NCI-H2107 treated with DMSO at 0.1 percent for 48 hours (cell line): ENCODE results near the gene TBX3.

ENCODE experiments used
- DNase-seq: peaks from one replicate; lab custom pipeline; 2025; ENCODE audit not compliant: unreplicated experiment; lab: John Stamatoyannopoulos, UW

TBX3 gene

DNA sequence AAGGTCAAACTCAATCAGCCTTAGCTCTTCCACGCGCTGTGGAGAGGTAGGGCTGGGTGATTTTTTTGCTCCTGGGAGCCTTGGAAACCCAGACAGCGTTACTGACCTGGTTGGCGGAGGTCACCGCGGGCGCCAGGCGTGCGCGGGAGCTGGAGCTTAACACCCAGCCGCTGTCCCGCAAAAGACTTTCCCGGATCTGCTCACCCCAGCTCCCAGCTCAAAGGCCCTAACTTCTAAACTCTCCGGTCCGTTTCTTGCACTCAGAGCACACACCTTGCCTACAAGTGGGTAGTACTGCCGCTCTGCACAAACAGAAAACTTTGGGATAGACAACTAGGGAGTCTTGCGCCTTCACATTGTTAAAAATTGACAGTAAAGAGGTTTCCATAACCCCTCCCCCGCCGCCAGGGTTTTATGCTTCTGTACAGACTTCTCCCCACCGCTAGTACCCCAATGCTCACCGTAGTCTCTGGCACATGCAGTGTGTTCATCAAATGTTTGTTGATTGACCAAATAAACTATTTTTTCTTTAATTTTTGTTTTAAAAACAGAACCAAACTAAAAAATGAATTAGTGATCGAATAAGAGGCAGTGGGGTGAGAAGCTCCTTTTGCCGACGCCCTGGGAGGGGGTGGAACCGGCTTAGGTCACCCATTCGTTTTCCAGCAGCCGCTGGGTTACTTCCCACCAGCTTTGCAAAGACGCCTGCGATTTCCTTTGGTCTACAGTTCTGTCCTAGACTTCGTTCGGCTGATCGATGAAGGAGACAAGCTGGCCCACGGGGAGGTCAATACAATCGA is 12.7 kb upstream of the TBX3 start:
- DNase-seq, result no peak

DNA sequence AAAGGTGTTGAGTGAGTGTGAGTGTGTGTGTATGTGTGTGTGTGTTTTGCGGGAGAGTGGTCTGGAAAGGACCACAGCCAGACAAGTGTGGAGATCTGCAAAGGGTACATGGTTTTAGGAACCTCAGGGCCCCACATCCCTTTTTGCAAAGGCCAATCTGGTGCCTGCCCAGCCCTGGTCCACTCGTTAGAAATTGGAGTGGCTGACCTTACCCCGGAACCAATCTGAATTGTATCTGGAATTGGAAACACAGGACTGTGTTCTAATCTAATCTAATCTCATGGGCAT is 11.3 kb upstream of the TBX3 start:
- no peak for DNase-seq

DNA sequence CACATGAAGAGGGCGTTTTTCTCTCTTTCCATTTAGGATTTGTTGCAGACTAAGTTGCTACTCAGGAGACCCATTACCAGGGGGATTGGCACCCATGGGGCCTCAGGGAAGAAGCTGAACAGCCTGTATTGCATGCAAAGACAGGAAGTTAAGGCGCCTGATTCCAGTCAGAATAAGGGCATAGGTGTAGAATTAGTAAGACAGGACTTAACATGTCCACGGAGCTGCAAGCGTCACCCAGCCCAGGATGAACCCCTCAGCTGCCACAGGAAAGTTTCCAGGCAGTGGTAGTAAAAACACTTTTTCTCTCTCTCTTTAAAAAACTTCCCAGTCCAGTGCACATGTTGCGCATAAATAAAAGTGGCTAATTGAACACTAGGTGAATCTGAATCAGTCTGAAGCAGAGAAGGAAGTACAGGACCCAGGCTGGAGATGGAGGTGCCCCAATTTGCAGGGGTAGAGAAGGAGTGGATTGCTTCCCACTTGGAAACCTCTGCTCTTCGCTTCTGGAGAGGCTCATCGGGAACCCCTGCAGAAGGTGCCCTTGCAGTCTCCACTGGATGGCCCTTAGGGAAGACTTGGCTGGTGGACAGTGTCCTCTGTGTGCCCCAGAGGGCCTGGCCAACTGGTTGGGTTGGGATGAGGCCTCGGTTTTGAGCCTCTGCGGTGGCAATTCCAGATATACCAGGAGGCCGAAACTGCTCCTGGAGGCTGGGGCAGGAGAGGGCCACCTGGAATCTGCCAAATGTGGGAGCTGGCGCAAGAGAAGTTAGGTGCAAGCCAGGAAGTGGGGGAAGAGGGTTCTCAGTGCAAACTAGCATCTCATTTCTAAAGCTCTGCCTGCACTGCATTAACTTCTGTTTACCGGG is 10.7 kb upstream of the TBX3 start:
- no peak for DNase-seq

DNA sequence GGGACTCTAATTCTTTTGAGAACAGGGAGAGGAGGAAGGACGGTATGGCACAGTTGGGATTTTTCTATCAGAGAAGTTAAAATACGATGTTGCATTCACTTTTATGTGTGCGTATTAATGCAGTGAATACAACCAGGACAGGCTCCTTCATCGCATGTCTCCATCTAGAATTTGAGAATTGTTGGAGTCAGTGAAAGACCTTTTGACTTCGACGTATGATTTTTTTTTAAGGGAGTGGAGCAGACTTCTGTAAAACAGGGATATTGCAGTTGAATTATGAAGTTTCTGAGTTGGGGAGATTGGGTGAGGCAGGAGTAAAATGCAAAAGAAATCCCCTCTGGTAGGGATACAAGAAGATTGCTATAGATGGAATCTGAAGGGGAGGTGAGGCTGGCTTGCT is 9.6 kb upstream of the TBX3 start:
- DNase-seq, result no peak

DNA sequence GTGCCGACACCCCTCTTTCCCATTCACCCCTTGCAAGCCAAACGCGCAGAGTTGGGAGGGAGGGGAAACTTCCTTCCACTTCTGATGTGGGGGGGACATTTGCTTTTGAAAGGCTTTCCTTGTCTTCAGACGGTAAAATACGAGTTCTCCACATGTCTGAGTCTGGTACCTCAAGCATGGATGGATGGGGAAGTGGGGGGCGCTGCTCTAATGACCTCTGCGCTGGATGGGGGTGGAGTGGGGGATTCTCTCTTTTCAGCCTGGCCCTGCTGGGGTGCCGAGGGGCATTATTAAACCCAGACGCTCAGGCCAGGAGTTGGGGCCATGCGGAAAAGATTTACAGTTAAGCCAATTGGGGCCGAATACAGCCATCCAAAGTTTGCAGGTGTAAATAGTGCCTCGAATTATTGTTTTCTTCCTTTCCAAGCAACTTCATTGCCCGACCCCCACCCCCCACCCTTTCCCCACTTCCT is 9.1 kb upstream of the TBX3 start:
- no peak for DNase-seq

DNA sequence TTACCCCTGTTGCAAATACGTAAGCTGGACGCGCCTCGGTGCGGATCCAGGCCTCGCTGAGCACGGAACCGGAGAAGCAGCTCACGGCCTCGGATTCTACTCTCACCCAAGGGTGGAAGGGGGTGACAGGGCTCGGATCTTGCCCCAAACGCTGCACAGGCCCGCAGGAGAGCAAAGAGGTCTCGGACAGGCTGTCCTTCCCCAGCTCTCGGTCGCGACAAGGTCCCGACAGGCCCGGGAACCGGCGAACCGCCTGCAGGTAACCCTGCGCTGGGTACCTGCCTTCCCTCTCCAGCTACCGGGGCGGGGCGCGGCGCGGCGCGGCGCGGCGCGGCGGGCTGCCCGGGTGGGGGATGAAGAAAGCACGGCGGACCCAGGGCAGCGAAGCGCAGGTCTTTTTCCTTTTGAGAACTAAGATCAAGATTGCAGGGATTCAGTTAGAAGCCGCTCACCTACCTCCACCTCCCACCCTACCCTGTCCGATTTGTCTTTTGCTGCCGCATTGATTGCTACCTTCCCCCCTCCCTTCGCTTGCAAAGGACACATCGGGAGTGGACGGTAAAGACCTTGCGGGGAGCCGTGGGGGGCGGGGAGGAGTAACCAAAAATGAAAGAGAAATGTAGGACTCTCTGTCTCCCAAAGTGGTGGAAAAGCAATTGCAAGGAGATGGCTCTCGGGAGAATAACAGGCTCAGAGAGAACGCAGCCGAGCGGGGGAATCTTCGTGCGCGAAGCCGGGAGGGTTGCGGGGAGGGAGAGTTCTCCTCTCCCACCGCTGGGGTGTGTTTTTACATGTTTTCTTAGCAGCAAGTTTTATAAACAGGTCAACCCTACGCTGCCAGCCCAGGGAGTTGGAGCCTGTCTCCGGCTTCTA is 8.4 kb upstream of the TBX3 start:
- DNase-seq, result no peak

DNA sequence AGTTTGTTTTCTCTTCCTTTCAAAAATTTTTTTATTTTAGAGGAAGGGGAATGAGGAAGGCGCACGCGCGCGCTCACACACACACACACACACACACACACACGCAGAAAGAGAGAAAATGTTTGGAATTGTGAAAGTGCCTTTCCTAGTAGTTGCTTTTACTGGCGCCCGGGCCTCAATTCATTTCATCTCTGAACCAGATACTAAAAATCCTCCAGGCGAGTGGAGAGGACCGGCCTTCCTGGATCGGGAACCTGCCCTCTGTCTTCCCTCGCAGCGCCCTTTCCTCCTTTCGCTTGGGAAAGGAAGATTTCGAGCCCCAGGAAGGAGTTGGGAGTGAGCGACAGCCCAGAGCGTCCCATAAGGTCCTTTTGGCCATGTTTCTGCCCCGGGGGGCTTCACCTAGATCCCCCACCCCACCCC is 7.8 kb upstream of the TBX3 start:
- no peak for DNase-seq

DNA sequence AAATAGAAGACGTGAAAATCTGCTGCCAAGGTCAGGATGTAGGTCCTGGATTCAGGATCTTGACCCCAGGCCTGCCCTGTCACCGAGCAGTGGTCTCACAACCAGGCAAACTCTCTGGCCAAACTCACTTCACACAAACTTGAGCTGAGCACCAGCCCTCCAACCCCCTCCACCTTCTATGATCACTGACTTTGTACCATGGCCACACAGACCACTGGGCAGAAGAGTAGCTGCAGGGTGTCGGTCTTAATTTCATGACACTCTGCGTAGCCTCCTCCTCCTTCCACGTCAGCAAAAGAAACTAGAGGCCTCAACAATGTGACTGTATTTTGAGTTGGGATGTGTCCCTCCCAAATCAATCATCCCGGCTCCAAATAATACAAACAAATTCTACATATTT is 7.2 kb upstream of the TBX3 start:
- DNase-seq, result no peak

DNA sequence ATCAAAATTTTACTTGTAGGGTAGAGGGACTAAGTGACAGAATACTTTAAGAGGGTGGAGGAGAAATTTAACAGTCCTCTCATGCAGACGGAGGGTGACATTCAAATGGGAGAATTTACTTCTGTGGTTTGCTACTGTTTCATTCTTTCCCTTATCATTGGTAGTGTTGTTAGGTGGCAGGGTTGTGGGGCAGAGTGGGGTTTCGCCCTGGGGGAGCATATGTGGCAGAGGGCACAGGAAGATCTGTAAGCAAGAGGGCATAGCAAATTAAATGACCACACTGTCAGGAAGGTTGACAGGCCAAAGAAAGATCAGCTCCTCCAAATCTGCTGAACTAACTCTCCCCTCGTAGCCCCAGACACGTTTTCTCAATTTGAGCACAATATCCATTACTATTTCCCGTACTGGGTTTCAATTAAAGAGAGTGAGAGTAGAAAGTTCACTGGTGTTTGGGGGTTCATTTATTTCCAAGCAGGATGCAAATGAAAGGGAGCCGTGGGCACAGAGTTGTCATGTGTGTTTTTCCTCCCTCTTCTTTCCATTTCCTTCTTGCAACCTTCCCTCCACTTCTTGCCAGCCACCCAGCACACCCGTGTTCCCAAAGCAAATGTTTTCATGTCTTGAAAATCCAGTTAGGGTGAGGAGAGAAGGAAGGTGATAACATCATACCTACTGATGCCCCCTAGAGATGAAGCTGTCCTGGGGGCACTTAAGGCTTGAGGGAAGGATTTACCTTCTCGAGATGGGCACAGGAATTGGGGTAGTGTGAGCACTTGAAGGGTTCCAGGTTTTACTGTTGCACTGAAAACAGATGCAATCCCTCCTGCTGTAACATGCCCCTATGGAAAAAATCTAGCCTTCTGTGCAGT is 6.5 kb upstream of the TBX3 start:
- no peak for DNase-seq

DNA sequence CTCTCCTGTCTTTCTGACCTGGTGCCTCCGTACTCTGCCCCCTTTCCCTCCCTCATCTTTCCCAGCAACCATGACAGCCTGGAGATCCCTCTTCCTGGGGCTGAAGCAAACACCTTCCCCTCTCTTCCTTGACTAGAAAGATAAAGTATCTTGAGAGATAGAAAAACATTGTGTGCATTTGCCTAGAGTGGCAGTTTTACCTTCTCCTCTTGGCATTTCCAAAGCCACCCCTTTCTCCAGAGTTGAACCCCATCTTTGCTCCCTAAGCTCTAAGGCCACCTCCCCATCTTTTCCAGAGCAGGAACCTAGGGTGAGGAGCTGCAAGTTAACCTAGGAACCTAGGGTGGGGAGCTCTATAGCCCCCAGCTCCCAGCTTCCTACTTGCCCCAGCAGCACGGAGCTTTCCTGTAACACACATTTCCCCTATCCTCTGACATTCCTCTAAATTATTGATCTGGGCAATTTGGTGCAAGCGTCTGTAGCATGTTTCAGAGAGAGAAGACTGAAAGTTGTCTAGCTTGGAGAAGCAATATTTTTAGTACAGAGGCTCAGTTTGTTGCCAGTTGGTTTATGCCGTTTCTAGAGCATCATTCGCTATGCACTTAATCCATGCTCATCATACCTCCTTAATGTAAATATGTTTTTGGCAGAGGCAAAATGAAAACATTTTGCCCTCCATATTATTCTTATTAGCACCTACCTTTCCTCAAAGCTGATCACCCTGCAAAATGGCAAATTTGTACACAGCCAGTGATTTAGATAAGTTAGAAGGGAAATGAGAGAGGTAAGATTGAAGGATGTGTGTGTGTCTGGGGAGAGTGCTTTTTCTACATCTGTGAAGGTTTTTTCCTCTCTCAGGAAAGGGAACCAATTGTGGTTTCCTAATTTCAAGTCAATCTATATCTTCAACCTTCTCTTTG is 5.4 kb upstream of the TBX3 start:
- no peak for DNase-seq

DNA sequence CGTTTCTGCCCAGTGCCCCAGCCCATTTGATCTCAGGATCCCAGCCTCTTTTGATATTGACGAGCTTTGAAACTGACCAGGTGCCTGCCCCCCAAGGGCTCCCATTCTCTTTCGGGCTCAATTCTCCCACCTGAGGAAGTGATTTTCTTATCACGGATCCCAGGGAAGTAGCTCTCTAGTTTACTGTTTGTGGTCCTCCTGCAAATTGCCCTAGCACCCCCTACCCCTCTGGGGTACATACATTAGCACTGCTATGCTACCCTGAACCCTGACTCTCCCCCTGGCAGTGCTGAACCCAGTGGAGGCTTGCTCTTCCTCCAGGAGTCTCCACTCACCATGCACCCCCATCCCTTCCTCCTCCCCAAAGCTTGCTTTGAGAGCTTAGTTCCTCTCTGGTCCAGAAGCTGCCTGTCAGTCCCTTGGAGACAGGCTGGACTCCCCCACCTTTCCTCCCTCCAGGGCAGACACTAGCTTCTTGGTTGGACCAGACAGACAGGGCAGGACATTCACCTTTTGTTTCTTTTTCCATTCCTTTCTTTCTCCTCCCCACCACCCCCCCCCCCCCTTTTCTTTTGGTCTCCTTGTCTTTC is 4.4 kb upstream of the TBX3 start:
- no peak for DNase-seq

DNA sequence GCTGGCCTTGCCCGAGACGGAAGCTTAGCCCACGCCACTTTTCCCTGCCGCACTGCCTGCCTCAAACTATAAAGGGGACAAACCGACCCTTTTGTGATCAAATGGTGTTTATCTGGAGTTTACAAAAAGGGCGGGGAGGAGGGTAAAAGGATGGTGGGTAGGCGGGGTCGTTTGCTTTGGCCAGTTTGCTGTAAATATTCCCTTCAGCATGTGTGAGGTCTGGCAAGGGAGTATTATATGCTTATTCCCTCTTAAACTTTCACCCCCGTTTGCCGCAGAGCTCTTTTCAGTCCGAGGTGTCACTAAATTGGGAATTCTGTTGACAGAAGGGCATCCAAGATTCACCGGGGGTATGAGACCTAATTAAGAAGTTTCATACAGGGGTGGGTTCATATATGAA is 3.8 kb upstream of the TBX3 start:
- no peak for DNase-seq

DNA sequence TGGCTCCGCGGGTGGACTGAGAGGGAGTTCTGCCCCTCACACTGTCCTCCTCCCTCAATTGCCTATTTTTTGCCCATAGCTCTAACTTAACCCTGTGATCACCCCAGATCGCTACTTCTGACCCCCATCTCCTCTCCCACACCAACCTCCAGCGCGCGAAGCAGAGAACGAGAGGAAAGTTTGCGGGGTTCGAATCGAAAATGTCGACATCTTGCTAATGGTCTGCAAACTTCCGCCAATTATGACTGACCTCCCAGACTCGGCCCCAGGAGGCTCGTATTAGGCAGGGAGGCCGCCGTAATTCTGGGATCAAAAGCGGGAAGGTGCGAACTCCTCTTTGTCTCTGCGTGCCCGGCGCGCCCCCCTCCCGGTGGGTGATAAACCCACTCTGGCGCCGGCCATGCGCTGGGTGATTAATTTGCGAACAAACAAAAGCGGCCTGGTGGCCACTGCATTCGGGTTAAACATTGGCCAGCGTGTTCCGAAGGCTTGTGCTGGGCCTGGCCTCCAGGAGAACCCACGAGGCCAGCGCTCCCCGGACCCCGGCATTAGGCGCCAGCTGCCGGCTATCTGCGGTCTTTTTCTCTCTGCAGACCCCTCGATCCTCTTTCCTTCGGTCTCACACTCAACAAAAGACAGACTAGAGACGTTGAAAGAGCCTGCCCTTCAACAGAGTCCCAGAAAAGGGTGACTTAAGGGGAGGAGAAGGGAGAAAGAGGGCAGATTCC is 3.0 kb upstream of the TBX3 start:
- DNase-seq, result no peak

DNA sequence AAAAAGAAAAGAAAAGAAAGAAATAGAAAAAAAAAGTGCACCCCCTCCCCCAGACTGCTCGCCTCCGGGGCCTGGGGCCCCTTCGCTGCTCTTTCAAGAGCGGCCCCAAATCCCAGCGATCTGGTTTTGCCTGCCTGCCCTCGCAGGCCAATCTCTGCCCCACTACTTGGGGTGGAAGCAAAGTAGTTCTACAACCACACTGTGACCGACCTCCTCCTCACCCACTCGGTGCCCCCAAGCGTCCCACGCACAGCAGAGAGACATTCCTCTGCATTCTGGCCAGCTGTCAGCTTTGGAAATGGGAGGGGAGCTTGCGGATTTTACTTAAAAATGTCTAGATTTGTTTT is 2.4 kb upstream of the TBX3 start:
- no peak for DNase-seq

DNA sequence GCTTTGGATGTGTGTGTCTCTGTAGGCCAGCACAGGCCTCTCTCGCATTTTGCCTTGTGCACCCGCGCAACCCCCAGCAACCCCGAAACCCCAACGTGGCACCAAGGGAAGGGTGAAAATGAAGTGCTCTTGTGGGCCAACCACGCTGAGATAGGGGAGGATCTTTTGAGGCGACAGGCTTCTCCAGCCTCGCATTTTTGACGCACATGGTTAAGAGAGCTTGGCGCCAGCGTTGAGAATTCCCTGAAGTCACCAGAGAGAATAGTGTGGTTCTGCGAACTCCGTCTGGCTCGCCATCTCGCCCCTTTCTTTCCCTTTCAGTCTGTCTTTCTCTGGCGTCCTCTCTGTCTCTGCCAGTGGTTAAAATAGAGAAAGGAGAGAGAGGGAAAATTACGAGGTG is 1.9 kb upstream of the TBX3 start:
- DNase-seq, result no peak

DNA sequence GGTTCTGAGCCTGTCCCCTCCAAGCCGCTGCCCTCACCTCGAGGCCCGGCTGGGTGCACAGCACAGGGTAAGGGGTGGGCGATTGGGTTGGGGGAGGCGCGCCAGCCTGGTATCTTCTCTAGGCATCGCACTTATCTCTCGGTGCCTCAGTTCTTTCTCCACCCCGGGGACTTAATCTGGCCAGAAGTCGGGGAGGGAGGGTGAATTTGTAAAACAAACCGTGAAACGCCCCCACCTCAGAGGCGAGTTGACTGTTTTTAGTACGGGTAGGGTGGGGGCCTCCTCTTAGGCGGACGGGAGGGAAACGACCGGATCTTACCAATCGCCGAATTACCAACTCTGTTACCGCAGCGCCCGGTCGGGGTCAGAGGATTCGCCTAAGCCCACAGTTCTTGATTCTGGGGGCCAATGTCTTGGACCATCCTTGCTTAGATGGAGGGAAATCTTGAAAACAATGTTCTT is 1.4 kb upstream of the TBX3 start:
- no peak for DNase-seq

DNA sequence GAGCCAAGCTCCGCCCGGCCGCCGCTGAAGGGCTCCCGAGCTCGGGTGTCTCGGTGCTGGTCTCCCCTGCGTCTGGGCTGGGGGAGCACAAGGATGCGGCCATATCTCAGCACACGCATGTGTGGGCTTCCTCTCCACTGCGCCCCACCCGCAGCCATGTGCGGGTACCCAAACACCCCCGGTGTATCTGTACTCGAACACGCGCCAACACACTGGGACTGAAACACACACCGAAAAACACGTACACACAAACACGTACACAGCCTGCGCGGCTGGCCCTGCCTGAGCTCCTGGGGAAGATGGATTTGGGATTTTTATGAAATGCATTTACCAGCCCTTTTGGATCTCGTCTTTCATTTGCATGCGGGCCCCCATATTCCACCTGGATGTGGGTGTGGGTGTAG is 897 bp upstream of the TBX3 start:
- no peak for DNase-seq

DNA sequence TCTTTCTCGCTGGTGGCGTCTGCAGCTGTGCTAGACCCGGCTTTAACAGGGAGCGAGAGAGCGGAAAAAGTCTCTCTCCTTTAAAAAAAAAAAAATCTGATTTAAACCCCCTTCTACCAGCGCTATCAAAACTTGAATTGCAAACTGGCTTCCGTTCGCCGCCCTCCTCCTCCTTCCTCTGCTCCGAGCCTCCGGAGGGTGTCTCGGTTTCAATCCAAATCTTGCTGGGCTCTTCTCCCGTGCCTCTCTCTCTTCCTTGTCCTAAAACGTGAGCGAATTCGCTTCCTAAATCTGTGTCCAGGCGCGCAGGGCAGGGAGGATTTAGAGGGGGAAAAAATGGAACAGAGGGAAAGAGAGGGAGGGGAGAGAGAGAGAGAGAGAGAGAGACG is 272 bp downstream of the TBX3 start:
- DNase-seq, result no peak
